Measurements from ENCODE around the gene WDR19. TPM values are rescaled to one million over a fixed set of nuclear protein-coding genes. Genes with fewer than 3 reads are reported as not detected.

Gene WDR19
- total RNA-seq, 1 experiment from 2014 or later, result 23.3 TPM

DNA sequence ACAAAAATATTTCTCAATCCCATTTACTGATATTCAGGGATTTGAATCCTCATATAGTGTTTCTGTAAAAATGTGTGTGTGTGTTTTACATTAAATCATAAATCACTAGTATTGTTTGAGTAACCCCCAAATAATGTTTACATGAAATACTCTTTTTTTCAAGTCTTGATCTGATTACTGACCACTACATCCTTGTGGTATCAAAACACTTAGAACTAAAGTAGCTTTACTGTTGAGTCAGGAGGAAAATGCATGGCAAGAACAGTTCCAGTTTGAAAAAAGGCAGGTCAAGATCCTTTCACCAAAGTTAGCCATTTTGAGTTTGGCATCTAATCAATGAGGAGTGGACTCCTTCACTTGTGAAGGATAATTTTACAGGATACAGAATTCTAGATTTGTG is 3.6 kb upstream of the WDR19 start:
- no peaks in the 10 kb centered on the region for H3K79me2 ChIP-seq (ENCODE audit: insufficient read depth, low read length)
- H4K20me1 ChIP-seq (ENCODE audit: control insufficient read depth, insufficient read depth, insufficient read length), result no peaks in the 10 kb centered on the region
- H4K8ac ChIP-seq (replicated peaks; ENCODE audit: insufficient read length, low read depth, low read length), result no peak overlapping the region
- no peak overlapping the region for H4K91ac ChIP-seq (ENCODE audit: insufficient read length, low read depth, low read length)
- Mint-ChIP-seq H3K9me3 (no peaks in the 10 kb centered on the region), H3K27ac (no peak overlapping the region), H3K4me3 (no peak overlapping the region), H3K36me3 (ENCODE audit: insufficient read depth in 1 of 3, low read depth in 3 of 3) (no peaks in the 10 kb centered on the region), H3K27me3 (ENCODE audit: low read depth) (peaks cover 24% of the 10 kb centered on the region), H3K4me1 (peaks cover 3 to 4% of the 10 kb centered on the region in 2 experiments; a peak in 2 of 4 replicates)
- H3K23me2 ChIP-seq (ENCODE audit: insufficient read length, low read depth, low read length, poor library complexity, severe bottlenecking), result peaks cover 10% of the 10 kb centered on the region
- no peak overlapping the region for H3K9ac ChIP-seq (ENCODE audit: extremely low read depth, insufficient read length, low read length)
- H3K27ac ChIP-seq (ENCODE audit: insufficient read length, low read depth, low read length), result no peak overlapping the region
- no peak overlapping the region for H4K5ac ChIP-seq (ENCODE audit: insufficient read length, low read depth, low read length)
- H2BK5ac ChIP-seq (ENCODE audit: insufficient read length, low read length), result no peak overlapping the region
- H2BK20ac ChIP-seq (ENCODE audit: low read depth, low read length, poor library complexity, severe bottlenecking), result no peak overlapping the region
- no peak for DNase-seq
- no peak overlapping the region for H3K4ac ChIP-seq (ENCODE audit: low read depth, low read length)
- H3K4me2 ChIP-seq (ENCODE audit: insufficient read depth, insufficient read length, low read length), result no peak overlapping the region
- no peaks in the 10 kb centered on the region for H3K27me3 ChIP-seq (ENCODE audit: insufficient read depth, low read length)
- no peak for TF ChIP-seq CTCF (conservative IDR thresholded peaks at IDR 0.05)
- H3T11ph ChIP-seq (ENCODE audit: low read length), result no peak overlapping the region
- no peak overlapping the region for H3K56ac ChIP-seq (ENCODE audit: insufficient read length, low read depth, low read length)
- H3K9me3 ChIP-seq (ENCODE audit: control insufficient read depth, low read depth, low read length), result no peaks in the 10 kb centered on the region
- no peak overlapping the region for H2AFZ ChIP-seq (ENCODE audit: low read length)
- H2AK5ac ChIP-seq (ENCODE audit: insufficient read length, low read length), result no peak overlapping the region
- no peak overlapping the region for H3K18ac ChIP-seq (ENCODE audit: insufficient read length, low read depth, low read length)
- no peak overlapping the region for H2BK120ac ChIP-seq (ENCODE audit: low read depth, low read length, poor library complexity, severe bottlenecking)
- H3K14ac ChIP-seq (ENCODE audit: insufficient read depth, low read length), result no peak overlapping the region
- H2BK15ac ChIP-seq (ENCODE audit: low read depth, low read length), result no peak overlapping the region
- no peaks in the 10 kb centered on the region for H3K4me1 ChIP-seq (ENCODE audit: insufficient read depth, low read length)
- no peak overlapping the region for H3K23ac ChIP-seq (ENCODE audit: insufficient read length, low read depth, low read length)
- no peak overlapping the region for H2BK12ac ChIP-seq (ENCODE audit: insufficient read length, low read depth, low read length)
- no peaks in the 10 kb centered on the region for H3K79me1 ChIP-seq (ENCODE audit: insufficient read depth, low read depth, low read length, poor library complexity, severe bottlenecking)
